CD4-positive, alpha-beta T cell treated with Interleukin-6 at 100 ng/mL for 8 hours (primary cell): Measurements from ENCODE around the gene ABLIM2.

Source experiments
- DNase-seq: peaks from one replicate; pipeline ENCODE4 v3.0.0-alpha.2; 2020; ENCODE audit warnings: mixed read lengths, low spot score

The ABLIM2 gene

DNA sequence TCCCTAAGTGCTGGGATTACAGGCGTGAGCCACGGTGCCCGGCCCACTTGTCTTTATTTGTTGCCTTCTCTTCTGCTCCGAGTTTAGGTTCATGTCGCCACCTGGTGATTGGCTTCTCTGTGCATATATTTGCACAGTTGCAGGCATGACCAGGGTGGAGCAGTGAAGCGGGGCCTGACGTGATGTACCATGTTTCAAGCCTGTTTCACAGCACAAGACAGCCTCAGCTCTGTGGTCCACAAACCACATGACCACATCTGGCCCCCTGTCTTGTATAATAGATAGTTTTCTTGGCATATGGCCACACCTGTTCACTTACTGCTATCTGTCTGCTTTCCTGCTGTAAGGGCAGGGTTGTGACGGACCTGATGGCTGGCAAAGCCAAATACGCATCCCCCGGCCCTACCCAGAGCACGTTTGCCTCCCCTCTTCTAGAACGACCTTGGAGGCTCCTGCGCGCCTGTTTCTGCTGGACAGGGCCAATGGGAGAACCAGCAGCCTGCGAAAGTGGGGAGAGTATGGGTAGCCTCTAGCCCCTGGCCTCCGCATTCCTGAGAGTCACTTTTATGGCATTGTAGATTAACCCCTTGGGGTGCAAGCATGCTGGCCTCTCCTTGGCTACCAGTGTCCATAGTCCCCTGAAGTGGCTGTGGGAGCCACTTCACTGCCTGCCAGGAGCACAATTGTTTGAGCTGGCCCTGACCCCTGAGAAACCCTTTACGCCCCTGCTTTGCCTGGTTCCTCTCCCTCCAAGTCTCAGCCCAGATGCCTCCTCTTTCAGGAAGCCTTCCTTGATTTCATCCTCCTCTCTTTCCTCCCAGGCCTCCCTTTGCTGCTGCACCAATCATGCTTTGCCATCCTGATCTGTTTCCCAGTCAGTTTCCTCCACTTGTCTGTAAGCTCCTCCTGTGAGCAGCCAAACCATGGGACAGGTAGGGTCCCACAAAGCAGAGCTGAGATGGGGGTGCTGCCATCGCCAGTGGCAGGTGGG, 34.4 kb upstream of the ABLIM2 start:
- DNase-seq = no peak

DNA sequence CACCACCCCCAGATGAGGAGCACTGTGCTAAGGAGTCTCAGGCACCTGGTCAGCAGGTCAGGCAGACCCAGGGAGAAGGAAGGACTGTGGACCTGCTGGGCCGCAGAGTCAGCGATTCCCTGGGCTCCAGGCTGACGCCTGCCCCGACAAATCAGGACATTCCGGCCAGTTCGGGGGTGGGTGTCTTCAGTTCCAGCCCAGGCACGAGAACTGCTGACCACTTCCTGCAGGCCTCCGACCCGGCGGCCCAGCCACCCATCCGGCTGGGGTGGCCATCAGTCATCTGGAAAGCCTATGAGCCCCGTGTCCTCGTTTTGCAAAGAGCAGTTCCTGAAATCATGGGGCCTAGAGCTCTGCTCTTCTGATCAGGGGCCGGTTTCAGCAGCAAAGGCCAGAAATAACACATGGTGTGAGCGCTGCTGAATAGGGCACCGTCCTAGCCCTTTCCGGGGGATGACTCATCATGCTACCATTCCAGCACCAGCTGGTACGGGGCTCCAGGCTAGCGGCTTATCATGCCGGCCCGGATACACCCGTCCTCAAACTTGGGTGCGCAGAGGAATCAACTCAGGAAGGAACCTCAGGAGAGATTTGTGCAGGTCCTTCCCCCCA, 32.6 kb upstream of the ABLIM2 start:
- no peak for DNase-seq

DNA sequence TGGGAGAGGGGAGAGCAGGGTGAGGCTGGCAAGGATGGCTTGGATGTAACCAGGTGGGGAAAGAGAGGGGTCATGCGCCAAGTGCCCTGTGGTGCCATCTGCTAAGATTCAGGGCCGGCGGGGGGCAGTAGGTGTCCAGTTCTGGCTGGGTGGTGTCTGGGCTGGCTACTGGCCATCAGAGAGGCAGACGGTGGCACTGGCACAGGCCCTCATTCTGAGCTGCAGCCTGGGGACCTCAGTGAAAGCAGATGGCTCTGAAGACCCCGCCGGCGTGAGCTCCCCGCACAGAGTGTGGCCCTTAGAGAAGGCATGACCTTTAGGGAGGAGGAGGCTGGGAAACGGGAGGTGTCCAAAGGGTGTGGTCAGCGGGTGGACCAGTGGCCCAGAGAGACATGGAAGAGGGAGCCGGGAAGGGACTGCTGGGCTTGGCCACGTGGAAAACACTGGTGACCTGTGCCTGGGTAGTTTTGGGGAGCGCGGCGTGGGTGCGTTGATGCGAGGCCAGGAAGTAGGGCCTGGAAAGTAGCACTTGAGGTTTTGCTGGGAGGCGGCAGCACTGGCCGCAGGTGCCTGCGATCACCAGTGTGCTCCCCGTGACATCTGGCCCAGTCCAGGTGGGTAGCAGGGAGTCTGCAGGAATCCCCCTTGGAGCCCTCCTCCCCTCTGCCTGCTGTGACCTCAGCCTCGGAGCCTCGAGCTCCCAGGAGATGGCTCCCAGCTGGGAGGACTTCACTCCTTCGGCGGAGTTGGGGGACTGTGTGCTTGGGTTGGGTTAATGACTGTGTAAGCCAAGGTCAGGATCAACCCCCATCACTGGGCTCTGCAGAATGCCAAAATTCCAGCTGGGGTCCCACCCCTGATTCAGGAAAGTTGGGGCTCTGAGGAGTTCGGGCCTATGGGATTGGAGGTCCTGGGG, 31.2 kb upstream of the ABLIM2 start:
- DNase-seq = no peak

DNA sequence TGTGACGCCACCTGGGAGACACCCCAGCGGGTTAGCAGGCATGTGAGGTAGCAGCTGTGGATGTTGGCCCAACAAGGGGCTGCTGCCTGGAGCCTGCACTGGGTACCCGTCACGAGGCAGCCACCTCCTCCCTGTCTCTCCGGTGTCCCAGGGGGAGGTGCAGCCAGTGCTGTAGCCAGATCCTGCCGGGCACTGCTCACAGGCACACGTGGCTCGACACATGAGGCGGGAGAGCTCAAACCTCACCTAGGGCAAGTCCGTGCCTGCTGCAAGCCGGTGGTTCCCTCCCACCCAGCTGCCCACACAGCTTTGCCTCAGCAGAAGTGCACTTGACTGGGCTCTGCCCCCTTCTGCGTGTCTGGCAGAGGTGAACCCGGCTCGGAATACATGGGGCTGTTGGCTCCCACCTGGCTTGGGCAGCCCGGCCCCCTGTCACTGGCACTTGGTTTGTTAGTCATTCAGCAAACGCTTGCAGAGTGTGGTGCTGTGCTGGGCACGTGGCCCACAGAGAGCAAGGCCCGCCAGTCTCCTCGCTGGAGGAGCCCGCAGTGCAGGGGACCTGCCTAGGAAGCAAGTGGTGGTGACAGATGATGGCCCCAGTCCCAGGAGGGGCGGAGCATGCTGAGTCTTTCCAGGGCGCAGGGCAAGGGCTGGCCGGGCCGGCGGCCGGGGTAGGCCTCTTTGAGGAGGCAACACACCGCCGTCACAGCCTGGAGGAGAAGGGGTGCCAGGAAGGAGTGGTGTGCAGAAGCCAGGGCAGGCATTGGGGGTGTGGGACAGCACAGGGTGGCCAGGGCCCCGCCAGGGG, 30.3 kb upstream of the ABLIM2 start:
- no peak for DNase-seq

DNA sequence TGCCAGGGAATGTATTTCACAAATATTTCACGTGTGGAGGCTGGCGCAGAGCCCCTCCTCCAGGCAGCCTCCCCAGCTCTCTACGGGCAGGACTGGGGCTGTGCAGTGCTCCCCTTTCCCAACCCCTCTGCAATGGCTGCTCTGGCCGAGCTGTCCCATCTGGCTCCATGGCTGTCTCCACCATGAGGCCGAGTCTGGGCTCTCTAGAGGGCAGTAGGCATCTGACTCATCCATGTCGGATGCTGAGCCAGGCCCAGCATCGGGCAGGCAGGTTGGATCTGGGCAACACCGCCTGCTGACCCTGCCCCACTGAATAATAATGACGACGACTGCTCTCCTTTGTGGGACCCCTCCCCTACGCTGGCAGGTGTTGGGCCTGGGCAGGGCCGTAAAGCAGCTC, 29.5 kb upstream of the ABLIM2 start:
- DNase-seq = no peak

DNA sequence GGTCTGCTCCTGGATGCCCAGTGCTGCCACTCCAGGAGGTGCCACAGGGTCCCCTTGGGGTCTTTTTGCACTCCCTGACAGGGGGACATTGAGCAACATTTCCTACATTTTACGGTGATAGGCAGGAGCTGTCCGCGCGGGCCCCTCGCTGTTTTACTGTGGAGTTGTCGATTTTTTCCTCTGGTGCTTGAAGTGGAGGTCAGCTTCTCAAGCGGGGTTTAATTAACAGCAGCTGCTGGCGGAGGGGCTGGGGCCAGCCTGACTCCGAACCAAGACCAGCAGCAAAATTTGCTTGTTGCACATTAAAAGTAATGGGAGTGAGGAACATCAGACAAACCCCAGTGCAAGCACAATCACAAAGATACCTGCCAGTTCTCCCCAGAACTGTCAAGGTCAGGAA, 27.3 kb upstream of the ABLIM2 start:
- no peak for DNase-seq

DNA sequence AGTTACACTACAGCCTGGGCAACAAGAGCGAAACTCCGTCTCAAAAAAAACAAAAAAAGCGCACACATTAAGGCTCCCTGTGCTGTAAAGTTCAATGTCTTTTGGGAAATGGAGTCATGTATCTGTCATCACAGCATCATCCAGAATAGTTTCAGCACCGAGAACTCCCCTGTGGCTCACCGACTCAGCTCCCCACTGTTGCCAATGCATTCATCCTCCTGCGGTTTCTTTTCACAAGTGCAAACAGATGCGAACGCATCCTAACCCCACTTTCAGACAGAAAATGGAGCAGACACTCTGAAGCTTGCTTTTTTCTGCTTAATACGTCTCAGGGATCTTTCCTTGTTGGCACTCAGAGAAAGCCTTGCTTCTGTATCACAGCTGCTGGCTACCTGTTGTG, 26.7 kb upstream of the ABLIM2 start:
- DNase-seq = no peak

DNA sequence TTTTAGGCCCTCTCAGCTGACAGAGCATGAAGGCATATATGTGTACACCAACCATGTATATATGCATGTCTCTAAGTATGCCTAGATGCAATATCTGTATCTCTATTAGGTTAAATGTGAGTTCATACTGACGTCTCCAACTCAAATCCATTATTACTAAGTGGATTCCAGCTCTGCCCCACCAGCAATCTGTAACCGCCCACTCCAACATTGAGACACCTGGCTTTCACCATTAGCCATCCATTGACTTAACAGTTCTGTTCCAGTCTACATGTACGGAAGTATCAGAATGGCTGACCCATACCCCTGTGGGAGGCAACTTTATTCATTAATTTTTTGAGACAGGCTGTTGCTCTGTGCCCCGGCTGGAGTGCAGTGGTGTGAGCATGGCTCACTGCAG, 25.4 kb upstream of the ABLIM2 start:
- no peak for DNase-seq

DNA sequence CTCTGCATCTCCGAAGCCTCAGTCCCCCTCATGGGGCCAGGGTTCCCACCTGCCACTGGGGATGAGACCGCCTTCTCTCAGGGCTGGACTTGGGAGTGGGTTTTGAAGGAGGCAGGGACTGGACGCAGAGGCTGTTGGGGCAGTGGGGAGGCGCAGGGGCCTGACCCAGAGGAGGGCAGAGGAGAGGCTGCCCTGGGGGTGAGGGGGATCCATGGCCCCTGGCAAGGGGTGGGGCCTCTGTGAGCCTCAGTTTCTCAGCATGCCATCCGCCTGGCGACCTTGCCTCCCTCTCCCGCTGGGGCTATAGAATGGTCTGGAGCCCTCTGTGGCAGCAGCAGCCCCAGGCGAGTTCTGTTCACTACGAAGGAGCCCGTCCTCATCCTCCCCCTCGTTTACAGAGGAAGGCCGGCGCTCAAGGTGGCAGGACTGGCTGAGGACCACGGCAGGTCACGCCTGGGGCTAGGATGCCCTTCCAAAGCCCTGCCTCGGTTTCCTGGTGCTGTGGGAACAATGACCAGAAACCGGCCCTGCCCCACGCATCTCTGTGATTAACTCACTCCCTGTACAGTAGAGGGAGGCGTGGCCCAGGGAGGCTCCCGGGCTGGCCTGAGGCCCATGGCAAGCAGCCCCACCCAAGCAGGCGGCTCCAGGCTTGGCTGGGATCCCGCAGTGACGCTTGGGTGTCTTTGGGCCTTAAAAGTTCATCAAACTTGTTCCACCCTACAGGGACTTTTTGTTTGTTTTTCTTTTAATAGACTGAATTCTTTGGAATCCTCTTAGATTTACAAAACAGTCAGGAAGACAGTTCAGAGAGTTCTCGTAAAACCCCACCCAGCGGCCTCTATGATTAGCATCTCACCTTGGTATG, 24.5 kb upstream of the ABLIM2 start:
- DNase-seq = no peak

DNA sequence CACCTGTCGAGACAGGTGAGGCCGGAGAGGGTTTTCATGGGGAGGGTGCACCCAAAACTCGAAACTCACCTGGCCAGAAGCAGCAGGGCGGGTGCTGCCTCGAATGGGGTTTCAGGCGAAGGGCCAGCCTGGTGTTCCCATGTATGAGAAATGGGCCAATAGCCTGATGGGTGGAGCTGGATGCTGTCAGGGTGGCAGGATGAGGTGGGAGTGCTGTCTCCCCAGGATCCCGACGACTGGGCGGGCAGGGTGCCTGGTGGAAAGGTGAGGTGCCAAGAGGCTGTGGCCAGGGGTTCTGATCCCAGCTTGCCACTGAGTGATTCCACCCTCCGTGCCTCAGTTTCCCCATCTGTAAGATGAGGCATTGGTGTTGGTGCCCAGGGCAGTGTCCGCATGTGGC, 23.7 kb upstream of the ABLIM2 start:
- DNase-seq = no peak

DNA sequence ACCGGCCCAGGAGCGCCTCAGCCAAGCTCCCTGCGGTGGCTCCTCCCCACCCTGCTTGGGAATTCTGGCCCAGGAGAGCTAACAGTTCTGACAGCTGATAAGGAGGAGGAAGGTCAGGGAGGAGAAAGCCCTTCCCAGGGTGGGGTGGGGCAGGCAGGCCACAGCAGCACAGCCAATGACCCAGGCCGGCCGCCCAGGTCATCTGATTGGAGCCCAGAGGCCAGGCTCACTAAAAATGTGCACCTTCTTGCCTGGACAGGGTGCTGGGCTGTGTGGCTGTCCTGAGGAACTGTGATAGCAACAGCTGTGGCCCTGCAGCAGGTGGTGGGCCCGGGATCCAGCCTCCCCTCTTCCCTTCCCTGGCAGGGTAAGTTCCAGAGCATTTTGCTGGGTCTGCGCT, 23.2 kb upstream of the ABLIM2 start:
- no peak for DNase-seq

DNA sequence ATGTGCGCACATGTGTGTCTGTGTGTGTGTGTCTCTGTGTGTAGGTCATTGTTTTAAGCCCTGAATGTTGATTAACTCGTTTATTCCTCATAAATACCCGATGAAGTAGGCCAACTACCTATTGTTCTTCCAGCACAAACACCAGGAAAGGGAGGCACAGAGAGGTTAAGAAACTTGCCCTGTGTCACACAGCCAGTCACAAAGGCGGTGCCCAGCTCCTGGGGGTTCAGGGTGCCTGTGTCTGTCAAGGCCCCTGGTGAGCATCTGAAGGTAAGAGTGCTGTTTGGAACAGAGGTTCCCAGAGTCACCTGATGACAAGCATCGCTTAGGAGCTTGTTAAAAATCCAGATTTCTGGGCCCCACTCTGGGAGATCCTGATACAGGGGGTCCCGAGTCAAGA, 22.5 kb upstream of the ABLIM2 start:
- no peak for DNase-seq

DNA sequence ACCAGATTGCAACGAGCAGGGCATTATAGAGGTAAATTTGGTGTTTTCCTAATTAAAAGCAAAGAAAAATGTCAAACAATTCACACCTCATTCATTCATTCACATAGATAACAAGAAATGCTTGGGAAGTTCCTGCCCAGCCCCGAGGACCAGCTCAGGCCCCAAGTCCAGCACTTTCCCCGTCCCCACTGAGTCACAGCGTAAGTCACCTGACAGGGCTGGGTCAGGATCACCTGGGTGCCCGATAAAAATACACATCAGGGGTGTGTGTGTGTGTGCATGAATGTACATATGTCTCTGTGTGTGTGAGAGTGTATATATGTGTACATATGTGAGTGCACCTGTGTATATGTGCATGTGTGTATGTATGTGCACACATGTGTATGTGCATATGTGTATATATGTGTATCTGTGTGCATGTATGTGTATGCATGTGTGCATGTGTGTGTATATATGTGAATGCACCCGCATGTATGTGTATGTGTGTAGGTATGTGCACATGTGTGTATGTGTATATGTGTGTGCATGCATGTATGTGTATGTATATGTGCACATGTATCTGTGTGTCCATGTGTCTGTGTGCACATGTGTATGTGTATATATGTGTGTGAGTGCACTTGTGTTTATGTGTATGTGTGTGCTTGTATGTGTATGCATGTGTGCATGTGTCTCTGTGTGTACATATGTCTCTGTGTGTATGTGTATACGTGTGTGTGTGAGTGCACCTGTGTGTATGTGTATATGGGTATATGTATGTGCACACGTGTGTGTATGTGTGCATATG, 21.9 kb upstream of the ABLIM2 start:
- no peak for DNase-seq

DNA sequence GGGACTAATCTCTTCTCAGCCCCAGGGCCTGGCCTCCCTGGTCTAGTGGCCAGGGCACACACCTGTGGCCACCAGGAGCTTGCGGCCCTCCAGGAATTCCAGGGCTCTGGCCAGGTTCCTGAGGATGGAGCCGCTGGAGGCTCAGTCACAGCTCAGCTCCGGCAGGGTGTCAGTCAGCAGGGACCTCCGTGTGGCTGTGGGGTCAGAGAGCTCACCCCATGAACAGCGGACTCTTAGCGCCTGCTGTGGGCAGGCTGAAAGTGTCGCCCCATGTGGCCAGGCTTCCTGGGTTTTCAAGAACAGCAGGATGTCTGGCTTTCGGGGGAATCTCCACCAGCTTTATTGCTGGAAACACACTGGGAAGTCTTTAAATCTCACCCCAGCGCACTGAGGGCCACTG, 21.2 kb upstream of the ABLIM2 start:
- DNase-seq = no peak

DNA sequence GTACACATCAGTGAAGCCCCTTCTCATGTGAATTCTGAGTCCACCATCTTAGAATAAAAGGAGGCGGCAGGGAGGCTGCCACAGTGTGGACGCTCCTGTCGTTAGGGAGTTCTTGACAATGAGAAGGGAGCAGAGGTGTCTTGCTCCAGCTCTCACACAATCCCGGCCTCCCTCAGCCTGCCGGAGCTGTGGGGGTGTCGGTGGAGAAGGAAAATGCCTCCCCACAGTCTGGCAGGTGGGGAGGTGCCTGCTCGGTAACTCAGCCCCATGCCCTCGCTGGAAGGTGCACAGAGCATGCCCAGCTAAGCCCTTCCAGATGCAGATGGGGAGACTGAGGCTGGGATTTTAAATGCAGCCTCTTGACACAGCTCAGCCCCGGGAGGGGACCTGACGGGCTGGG, 20.5 kb upstream of the ABLIM2 start:
- DNase-seq = no peak

DNA sequence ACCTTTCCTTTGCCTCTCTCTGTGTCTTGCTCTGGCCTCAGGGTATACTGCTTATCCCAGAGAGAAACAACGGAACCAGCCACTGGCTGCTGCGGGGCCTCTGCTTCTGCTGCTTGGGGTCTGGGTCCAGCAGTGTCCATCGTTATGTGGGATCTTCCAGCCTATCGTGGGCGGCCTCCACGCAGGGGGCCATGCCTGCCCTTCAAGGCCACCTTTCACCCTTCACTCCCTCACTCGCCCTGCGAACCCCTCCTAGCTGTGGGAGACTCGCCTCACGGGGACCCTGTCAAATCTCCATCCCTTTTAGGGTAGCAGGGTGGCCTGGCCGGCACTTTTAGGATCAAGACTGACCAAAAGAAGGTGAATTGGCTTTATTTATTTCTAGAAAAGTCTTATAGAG, 19.3 kb upstream of the ABLIM2 start:
- DNase-seq = no peak

DNA sequence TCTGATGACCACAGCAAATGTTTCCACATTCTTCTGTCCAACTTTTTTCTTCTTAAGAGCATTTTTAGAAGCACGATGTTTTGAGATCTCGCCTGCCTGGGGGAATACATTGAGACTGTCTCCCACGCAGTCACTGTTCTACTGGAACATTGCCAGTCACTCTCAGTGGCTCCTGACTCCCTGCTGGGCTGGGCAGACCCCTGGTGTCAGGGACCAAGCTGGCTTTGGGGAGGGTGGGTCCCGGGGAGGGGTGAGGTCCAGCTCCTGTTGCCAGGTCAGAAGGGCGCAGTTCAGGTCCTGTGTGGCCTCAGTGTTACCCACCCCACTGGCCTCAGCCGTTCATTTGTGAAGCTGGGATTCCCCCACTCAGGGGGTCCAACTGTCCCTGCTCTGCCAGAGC, 18.9 kb upstream of the ABLIM2 start:
- no peak for DNase-seq

DNA sequence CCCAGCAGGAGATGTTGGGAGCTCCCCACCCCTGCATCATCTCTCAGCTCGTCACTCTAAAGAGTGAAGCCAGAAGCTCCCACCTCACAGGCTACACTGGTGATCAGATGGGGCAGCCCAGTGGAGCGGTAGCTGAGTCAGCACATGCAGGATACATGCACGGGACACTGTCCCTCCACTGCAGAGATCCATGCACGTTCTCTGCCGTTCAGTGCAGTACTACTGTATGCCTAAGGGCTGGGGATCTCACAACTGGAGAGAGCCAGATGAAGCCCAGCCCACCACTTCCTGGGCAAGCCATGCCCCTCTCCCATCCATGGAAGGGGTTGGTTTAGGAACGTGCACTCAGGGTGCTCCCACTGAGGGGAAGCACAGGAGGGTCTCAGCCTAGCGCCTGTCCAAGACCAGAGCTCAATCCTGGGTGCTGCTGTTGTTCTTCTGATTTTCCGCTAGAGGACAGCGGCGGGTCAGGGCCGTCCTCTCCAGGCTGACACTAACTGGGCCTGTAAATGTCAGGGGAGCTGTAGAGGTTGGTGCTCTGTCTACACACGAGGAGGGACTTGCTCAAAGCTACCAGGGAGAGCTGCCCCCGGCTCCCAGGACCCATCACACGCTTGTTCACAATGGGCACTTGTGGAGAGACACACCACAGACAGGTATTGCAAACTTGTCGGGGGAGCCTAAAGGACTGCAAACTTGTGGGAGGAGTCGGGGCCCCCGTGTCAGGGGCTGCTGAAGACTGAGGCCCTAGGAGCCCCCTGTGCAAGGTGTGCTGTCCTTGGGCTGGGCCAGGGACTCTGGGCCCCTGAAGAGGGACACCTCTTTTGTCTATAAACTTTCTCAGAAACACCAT, 18.2 kb upstream of the ABLIM2 start:
- peak; percentile 40 for DNase-seq

DNA sequence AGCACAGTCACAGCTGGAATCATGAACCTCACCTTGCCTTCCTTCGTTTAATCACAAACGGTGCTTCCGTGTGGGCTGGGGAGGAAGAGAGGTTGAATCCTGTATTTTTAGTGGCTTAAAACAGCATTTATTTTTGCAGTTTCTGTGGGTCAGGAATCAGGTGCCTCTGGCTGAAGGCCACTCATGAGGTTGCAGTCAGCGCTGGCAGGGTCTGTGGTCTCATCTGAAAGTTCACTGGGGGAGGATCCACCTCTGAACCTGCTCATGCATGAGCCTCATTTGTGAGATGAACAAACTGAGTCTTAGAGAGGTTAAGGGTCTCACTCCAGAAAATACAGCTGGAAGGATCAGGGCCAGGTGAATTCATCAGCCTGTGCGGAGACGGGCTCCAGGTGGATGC, 17.1 kb upstream of the ABLIM2 start:
- DNase-seq = no peak
